Kasumi-1 (cell line): ENCODE results near the gene RILPL2.
A peak's percentile ranks its signal among the peaks of the same experiment; 100 is the strongest.
"Not testable (repeated sequence)": the region's sequence is repeated elsewhere in the genome, so short reads cannot be mapped to it uniquely, and the experiment has no call there.

ENCODE experiments used
- DNase-seq, 2 experiments: peaks; one replicate each; lab custom pipeline; 2025; lab: John Stamatoyannopoulos, UW

The RILPL2 gene

GRCh38 chr12:123449856-123450255 is 13.4 kb upstream of the RILPL2 start:
- DNase-seq: no peak

- DNase-seq: no peak
Measured at GRCh38 chr12:123449249-123449733, 12.8 kb upstream of the RILPL2 start.

GRCh38 chr12:123446333-123446713 is 9.8 kb upstream of the RILPL2 start:
- DNase-seq: no peak

- no peak for DNase-seq
Measured at GRCh38 chr12:123445388-123446332, 9.2 kb upstream of the RILPL2 start.

GRCh38 chr12:123444092-123445026 is 7.9 kb upstream of the RILPL2 start:
- no peak for DNase-seq

GRCh38 chr12:123442774-123443173 is 6.3 kb upstream of the RILPL2 start:
- peak; percentile 51 to 53 for DNase-seq

- no peak for DNase-seq
Measured at GRCh38 chr12:123441523-123442164, 5.2 kb upstream of the RILPL2 start.

- no peak for DNase-seq
Measured at GRCh38 chr12:123435636-123436016, 858 bp downstream of the RILPL2 start.

- peak in 1 of 2 experiments; percentile 21 for DNase-seq
Measured at GRCh38 chr12:123433615-123434014, 2.9 kb downstream of the RILPL2 start.

GRCh38 chr12:123431951-123432817 is 4.3 kb downstream of the RILPL2 start:
- DNase-seq: peak; percentile 49 to 73

- DNase-seq: not testable (repeated sequence)
Measured at GRCh38 chr12:123429101-123429500, 7.4 kb downstream of the RILPL2 start.

- no peak for DNase-seq
Measured at GRCh38 chr12:123428591-123428990, 7.9 kb downstream of the RILPL2 start.

- DNase-seq: no peak
Measured at GRCh38 chr12:123427036-123427769, 9.3 kb downstream of the RILPL2 start.

- no peak for DNase-seq
Measured at GRCh38 chr12:123421314-123421713, 15.2 kb downstream of the RILPL2 start.

- DNase-seq: no peak
Measured at GRCh38 chr12:123410041-123410412, 26.5 kb downstream of the RILPL2 start.

- DNase-seq: not testable (repeated sequence)
Measured at GRCh38 chr12:123409284-123410040, 27.0 kb downstream of the RILPL2 start.

GRCh38 chr12:123408619-123409018 is 27.9 kb downstream of the RILPL2 start:
- not testable (repeated sequence) for DNase-seq

- not testable (repeated sequence) for DNase-seq
Measured at GRCh38 chr12:123407934-123408333, 28.6 kb downstream of the RILPL2 start.

- not testable (repeated sequence) for DNase-seq
Measured at GRCh38 chr12:123407269-123407668, 29.2 kb downstream of the RILPL2 start.
